WERI-Rb-1 (cell line): ENCODE results near the gene PAPOLA.

Experiments used
- DNase-seq: peaks from one replicate; pipeline ENCODE4 v3.0.0-alpha.2; 2020
- H3K27ac ChIP-seq: fragments of 250-450 bp; sonication (Bioruptor Pico); 2 replicates; pipeline ENCODE4 v1.5.1; 2020; ENCODE audit warnings: mild to moderate bottlenecking, moderate library complexity
- H3K27me3 ChIP-seq: fragments of 250-450 bp; sonication (Bioruptor Pico); 2 replicates; pipeline ENCODE4 v1.5.1; 2021; ENCODE audit warnings: mild to moderate bottlenecking, low read depth, moderate library complexity; ENCODE audit not compliant: insufficient read depth, severe bottlenecking
- H3K36me3 ChIP-seq: fragments of 250-450 bp; sonication (Bioruptor Pico); 2 replicates; pipeline ENCODE4 v1.5.1; 2020; ENCODE audit warnings: mild to moderate bottlenecking, moderate library complexity
- H3K4me3 ChIP-seq: 2 replicates; pipeline ENCODE4 v1.5.1; 2011; ENCODE audit warnings: low read depth, mild to moderate bottlenecking, control low read depth, low read length
- H3K9me3 ChIP-seq: fragments of 250-450 bp; sonication (Bioruptor Pico); 2 replicates; pipeline ENCODE4 v1.5.1; 2021; ENCODE audit warnings: mild to moderate bottlenecking, moderate library complexity; ENCODE audit not compliant: severe bottlenecking
- CTCF ChIP-seq: IDR thresholded peaks from 2 replicates; pipeline ENCODE4 v1.5.1; 2011; ENCODE audit warnings: low read depth, mild to moderate bottlenecking, control low read depth, inconsistent platforms, low read length

PAPOLA gene

GRCh38 chr14:96574171-96574632 lies 72.0 kb downstream of the PAPOLA start:
- no peaks in the 10 kb centered on the region for H3K27me3 ChIP-seq
- no peaks in the 10 kb centered on the region for H3K36me3 ChIP-seq
- H3K4me3 ChIP-seq: no peak overlapping the region
- TF ChIP-seq CTCF: no peak
- no peak overlapping the region for H3K27ac ChIP-seq
- no peak for DNase-seq
- no peaks in the 10 kb centered on the region for H3K9me3 ChIP-seq

- no peak for DNase-seq
- H3K4me3 ChIP-seq: no peak overlapping the region
Observed at GRCh38 chr14:96574633-96575632, 72.8 kb downstream of the PAPOLA start.

GRCh38 chr14:96576359-96576758 lies 74.2 kb downstream of the PAPOLA start:
- Histone ChIP-seq H3K27ac (no peak overlapping the region), H3K4me3 (no peak overlapping the region), H3K27me3 (no peaks in the 10 kb centered on the region)

More at GRCh38 chr14:96574633-96575632, 72.8 kb downstream of the PAPOLA start:
- no peak for TF ChIP-seq CTCF
- no peak overlapping the region for H3K27ac ChIP-seq
- H3K36me3 ChIP-seq: no peaks in the 10 kb centered on the region
- H3K9me3 ChIP-seq: no peaks in the 10 kb centered on the region
- H3K27me3 ChIP-seq: no peaks in the 10 kb centered on the region

GRCh38 chr14:96576937-96577336 lies 74.8 kb downstream of the PAPOLA start:
- DNase-seq: no peak
- no peaks in the 10 kb centered on the region for H3K36me3 ChIP-seq
- no peak for TF ChIP-seq CTCF
- H3K9me3 ChIP-seq: no peaks in the 10 kb centered on the region
- H3K4me3 ChIP-seq: no peak overlapping the region
- no peak overlapping the region for H3K27ac ChIP-seq
- H3K27me3 ChIP-seq: no peaks in the 10 kb centered on the region

More at GRCh38 chr14:96576359-96576758, 74.2 kb downstream of the PAPOLA start:
- TF ChIP-seq CTCF: no peak
- no peak for DNase-seq
- Histone ChIP-seq H3K9me3 (no peaks in the 10 kb centered on the region), H3K36me3 (no peaks in the 10 kb centered on the region)

GRCh38 chr14:96578619-96579018 lies 76.4 kb downstream of the PAPOLA start:
- Histone ChIP-seq H3K4me3 (no peak overlapping the region), H3K27me3 (no peaks in the 10 kb centered on the region), H3K9me3 (no peaks in the 10 kb centered on the region), H3K27ac (no peak overlapping the region), H3K36me3 (no peaks in the 10 kb centered on the region)
- no peak for DNase-seq
- no peak for TF ChIP-seq CTCF
